GM12864 (cell line): Measurements from ENCODE around the gene SLC25A14.

Experiments
- DNase-seq: peaks from one replicate; pipeline ENCODE4 v3.0.0-alpha.2; 2011; ENCODE audit warnings: low read depth
- H3K4me3 ChIP-seq: 2 replicates; pipeline ENCODE4 v1.5.1; 2011; ENCODE audit warnings: mild to moderate bottlenecking, low read depth, low read length, control low read depth
- TF ChIP-seq, protein P1 (sequence below): IDR thresholded peaks from 2 replicates; pipeline ENCODE4 v1.5.1; 2011; ENCODE audit warnings: low read depth, mild to moderate bottlenecking, moderate library complexity, low read length, control low read depth, inconsistent platforms; ENCODE audit errors: missing control alignments

The SLC25A14 gene

DNA sequence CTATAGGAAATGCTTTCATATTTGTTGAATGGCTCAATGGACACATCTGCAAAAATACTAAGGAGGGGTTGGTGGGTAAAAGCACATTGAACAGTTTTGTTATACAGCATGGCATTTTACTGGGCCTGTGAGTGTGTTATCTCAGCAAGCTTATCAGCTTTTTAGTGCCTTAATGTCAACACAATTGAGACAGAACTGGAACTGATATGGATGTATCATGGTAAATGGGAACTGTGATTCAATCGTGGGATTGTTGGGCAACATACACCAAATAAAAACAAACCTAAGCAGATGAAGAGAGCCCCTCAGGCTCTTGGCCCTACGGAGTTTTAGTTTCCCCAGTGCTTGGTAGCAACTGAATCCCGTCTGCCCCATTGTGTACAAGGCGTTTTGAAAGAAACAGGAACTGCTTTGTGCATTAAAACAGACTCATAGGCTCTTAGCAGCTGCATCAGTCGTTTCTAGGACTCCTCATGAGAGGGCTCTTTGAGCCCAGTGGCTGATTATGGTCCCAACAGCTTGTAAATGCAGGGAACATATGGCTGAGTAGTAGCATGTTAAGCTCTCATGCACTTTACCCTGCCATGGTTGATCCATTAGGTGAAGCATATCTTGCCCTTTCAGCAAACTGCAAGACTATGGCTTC, 38.4 kb downstream of the SLC25A14 start:
- TF ChIP-seq, protein P1, sequence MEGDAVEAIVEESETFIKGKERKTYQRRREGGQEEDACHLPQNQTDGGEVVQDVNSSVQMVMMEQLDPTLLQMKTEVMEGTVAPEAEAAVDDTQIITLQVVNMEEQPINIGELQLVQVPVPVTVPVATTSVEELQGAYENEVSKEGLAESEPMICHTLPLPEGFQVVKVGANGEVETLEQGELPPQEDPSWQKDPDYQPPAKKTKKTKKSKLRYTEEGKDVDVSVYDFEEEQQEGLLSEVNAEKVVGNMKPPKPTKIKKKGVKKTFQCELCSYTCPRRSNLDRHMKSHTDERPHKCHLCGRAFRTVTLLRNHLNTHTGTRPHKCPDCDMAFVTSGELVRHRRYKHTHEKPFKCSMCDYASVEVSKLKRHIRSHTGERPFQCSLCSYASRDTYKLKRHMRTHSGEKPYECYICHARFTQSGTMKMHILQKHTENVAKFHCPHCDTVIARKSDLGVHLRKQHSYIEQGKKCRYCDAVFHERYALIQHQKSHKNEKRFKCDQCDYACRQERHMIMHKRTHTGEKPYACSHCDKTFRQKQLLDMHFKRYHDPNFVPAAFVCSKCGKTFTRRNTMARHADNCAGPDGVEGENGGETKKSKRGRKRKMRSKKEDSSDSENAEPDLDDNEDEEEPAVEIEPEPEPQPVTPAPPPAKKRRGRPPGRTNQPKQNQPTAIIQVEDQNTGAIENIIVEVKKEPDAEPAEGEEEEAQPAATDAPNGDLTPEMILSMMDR, result no peak
- no peak for DNase-seq
- no peak overlapping the region for H3K4me3 ChIP-seq

DNA sequence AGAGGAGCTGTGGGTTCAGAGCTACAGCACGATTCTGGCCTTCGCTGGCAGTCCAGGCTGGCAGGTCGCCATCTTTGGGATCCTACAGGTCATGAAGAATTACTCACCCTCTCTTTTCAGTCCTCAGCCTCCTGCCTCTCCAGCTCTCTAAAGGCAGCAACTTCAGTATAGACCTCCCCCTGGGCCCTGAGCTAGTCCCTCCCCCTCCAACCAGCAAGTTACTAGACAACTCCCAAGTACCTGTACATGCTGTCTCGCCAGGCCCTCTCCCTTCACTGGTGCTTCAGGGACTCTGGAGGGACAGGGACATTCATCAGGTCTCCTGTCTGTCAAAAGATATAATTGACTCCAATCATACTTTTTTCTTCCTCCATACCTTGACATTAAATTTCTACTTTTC, 45.8 kb downstream of the SLC25A14 start, which contains the start of gene GPR119:
Gene GPR119, minus strand, starts transcription at position 155 of the 400 bp plus-strand sequence. CDS start 227 bp downstream, outside the sequence.
- TF ChIP-seq, protein P1, result no peak
- H3K4me3 ChIP-seq, result no peak within 1 kb of the TSS
- DNase-seq, result no peak

DNA sequence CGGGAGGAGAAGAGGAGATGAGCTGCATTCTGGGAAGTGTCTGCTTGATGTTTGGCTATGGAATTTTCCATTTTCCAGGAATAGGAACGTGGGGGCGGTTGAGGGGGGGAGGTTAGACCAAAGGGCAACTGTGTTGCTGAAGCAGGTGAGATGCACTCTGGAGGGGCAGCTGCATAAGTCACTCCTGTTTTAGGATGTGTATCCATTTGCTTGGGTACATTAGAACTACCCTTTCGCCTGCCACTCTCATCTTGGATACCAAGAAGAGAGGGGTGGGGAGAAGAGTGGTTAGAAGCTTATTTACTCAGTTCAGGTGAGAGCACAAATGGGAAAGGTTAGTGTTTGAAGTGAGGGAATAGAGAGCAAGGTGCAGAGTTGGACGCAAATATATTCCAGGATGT, 46.7 kb downstream of the SLC25A14 start:
- no peak for DNase-seq
- H3K4me3 ChIP-seq, result no peak overlapping the region
- TF ChIP-seq, protein P1, result no peak

DNA sequence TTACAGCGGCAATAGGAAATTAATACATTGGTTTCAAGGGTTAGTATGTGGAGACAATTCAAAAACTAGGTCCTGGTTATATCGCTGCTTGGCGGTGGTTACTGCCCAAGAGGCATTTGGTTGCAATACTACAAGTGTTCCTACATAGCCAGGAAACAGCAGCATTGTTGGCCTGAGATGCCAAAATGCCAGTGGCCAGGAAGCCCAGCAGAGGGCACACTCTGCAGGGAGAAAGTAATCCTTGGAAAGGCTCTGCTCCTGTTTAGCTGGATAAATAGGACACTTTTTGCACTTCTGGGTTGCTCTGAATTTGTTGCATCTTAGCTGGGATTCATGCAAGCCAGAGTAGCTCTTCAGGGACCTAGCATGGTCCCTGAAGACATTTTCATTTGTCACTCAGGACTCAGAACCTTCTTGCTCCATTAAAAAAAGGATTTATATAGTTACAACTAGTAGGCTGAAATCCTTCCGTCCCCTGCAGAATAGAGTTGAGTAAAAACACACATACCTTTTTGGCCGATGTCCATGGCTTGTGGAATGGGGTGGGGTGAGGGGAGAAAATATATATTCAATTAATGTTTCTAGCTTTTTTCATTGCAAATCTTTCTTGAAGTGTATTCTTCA, 53.8 kb downstream of the SLC25A14 start:
- H3K4me3 ChIP-seq, result no peak overlapping the region
- TF ChIP-seq, protein P1, result peak; percentile 48
- no peak for DNase-seq

DNA sequence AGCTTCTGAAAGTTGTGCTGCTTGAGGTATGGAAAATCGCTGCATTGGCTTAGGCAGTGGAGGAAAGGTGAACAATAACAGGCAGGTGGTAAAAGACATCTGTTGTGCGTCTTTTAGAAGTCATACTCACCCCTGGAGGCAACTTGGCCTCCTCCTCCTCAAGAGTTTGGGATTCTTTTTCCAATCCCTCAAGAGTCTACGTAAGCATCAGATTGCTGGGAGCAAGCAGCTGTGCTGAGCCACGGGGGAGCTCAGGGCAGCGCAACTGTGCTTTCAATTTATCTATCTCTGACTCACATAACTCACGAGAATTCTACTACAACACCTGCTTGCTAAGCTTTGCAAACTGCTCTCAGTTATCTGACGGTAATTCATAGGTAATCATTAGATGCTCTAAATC, 55.6 kb downstream of the SLC25A14 start:
- no peak for DNase-seq
- H3K4me3 ChIP-seq, result no peak overlapping the region
- TF ChIP-seq, protein P1, result no peak

DNA sequence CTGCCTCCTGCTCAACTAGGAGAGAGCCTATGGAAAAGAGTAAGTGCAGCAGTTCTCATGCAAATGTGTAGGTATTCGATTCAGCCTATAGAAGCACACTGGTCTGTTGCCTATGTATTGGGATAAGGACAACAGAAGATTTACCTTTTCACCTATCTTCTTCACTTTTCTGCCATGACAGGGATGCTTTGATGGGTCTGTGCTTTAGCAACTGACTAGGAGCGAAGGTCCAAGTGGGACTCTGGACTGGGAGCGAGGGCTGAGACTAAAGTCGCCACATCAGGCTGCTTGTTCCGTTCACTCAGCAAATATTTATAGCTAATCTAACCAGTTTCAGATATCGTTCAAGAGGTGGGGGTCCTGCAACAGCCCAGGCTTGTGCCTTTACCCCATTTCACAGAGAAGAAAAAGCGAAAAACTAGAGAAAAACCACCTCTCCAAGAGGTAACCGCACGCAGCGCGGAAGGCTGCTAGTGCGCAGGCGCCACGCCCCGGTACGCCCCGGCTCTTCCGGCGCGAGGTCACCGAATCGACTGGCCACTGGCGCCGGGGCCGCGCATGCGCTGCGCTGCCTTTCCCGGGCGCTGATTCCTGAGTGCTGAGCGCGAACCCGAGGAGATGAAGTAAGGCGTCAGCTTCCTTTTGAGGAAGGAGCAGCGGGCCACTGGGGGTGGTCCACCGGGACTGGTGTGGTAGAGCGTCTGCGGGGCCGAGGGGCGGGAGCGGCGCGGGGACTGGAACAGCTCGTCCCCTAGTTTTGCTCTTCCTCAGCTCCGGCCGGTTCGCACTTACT, 61.9 kb downstream of the SLC25A14 start, which contains the start of gene RBMX2:
Gene RBMX2, plus strand, starts transcription at position 573 of the 793 bp plus-strand sequence. Its CDS starts 46 bp downstream, at position 619.
- DNase-seq, result peak; percentile 27
- TF ChIP-seq, protein P1, result no peak
- H3K4me3 ChIP-seq, result peak within 1 kb of the TSS; percentile 90
